Stimulated activated CD8-positive, alpha-beta memory T cell treated with anti-CD3 and anti-CD28 coated beads, Interleukin-4, amount 100 ng/mL, for 24 hours (primary cell): Measurements from ENCODE around the gene ASAP3.
A peak's percentile ranks its signal among the peaks of the same experiment; 100 is the strongest.

Source experiments
- DNase-seq: peaks from one replicate; pipeline ENCODE4 v3.0.0-alpha.2; 2020; ENCODE audit warnings: low read depth

The ASAP3 gene

GRCh38 chr1:23423415-23424292 lies 60.3 kb downstream of the ASAP3 start:
- no peak for DNase-seq

- no peak for DNase-seq
Measured at GRCh38 chr1:23422941-23423340, 61.0 kb downstream of the ASAP3 start.

GRCh38 chr1:23422241-23422877 lies 61.6 kb downstream of the ASAP3 start:
- DNase-seq: peak; percentile 25

GRCh38 chr1:23421753-23422240 lies 62.2 kb downstream of the ASAP3 start:
- no peak for DNase-seq

- DNase-seq: no peak
Measured at GRCh38 chr1:23421343-23421742, 62.6 kb downstream of the ASAP3 start.

- no peak for DNase-seq
Measured at GRCh38 chr1:23420778-23421177, 63.2 kb downstream of the ASAP3 start.

- no peak for DNase-seq
Measured at GRCh38 chr1:23419180-23419579, 64.8 kb downstream of the ASAP3 start.

- DNase-seq: no peak
Measured at GRCh38 chr1:23417570-23417969, 66.4 kb downstream of the ASAP3 start.

- no peak for DNase-seq
Measured at GRCh38 chr1:23416964-23417363, 67.0 kb downstream of the ASAP3 start.

- DNase-seq: no peak
Measured at GRCh38 chr1:23408797-23409290, 75.1 kb downstream of the ASAP3 start.

- no peak for DNase-seq
Measured at GRCh38 chr1:23407016-23407630, 76.9 kb downstream of the ASAP3 start.

- DNase-seq: no peak
Measured at GRCh38 chr1:23405946-23406345, 78.0 kb downstream of the ASAP3 start.

- DNase-seq: peak; percentile 78
Measured at GRCh38 chr1:23403735-23404486, 80.1 kb downstream of the ASAP3 start.

- no peak for DNase-seq
Measured at GRCh38 chr1:23403355-23403734, 80.6 kb downstream of the ASAP3 start.

GRCh38 chr1:23403038-23403336 lies 81.0 kb downstream of the ASAP3 start:
- no peak for DNase-seq

GRCh38 chr1:23402286-23403037 lies 81.5 kb downstream of the ASAP3 start:
- DNase-seq: no peak

- no peak for DNase-seq
Measured at GRCh38 chr1:23401313-23401712, 82.7 kb downstream of the ASAP3 start.

- no peak for DNase-seq
Measured at GRCh38 chr1:23400324-23401114, 83.5 kb downstream of the ASAP3 start.

GRCh38 chr1:23399229-23399628 lies 84.8 kb downstream of the ASAP3 start:
- DNase-seq: no peak

GRCh38 chr1:23397908-23398307 lies 86.1 kb downstream of the ASAP3 start:
- DNase-seq: no peak

GRCh38 chr1:23396380-23396779 lies 87.6 kb downstream of the ASAP3 start:
- DNase-seq: no peak
